Esophagus squamous epithelium (tissue), 4 donors: ENCODE results near the gene ST3GAL3.

ENCODE experiments used
- CTCF ChIP-seq, 6 experiments: fragments of 450-650 bp in 4 of 6; fragments of 200-600 bp in 2 of 6; sonication (generic) in 2 of 6; IDR thresholded peaks; one replicate each; pipeline ENCODE4 v1.5.1; 2016 to 2019; ENCODE audit warnings: antibody characterized with exemption in 6 of 6, mild to moderate bottlenecking in 4 of 6, moderate library complexity in 4 of 6
- POLR2A ChIP-seq, 4 donors: fragments of 450-650 bp; IDR thresholded peaks; one replicate each; pipeline ENCODE4 v1.6.1; 2017; ENCODE audit warnings: antibody characterized with exemption in 4 of 4, mild to moderate bottlenecking in 4 of 4, moderate library complexity in 3 of 4

DNA sequence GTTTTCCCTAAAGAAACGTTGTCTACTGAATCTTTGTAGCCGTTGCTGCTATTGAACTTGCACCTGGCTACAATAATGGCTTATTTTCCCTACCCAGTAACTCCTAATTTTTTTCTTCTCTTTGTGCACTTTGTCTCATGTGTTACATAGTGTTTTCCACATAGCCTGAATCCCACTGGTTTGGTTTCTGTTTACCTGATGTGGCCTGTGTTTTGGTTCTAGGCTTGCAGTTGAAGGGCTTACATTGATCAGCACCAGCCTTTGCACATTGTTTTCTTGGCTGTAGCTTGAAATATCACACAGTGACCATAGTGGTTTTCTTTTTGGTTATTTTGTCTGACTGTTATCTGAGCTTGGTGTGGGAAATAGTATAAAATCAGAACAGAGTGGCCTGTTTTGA lies 29.5 kb downstream of the ST3GAL3 start:
- TF ChIP-seq POLR2A (IDR thresholded peaks at IDR 0.05) = no peak
- TF ChIP-seq CTCF (IDR thresholded peaks at IDR 0.05) = no peak
